ENCODE measurements around the gene ATG4A. TPM values are rescaled to one million over a fixed set of nuclear protein-coding genes. Genes with fewer than 3 reads are reported as not detected.

ATG4A gene
- total and polyA plus RNA-seq, 7 experiments from 2014 or later = 6.7 to 16.4 (median 8.7) TPM

GRCh38 chrX:108199041-108199440 is 107.5 kb downstream of the ATG4A start:
- Histone ChIP-seq H3K9me3 (ENCODE audit: control insufficient read depth in 2 of 3, low read length in 3 of 3) (no peaks in the 10 kb centered on the region), H3K36me3 (ENCODE audit: control insufficient read depth in 2 of 3, insufficient read depth in 3 of 3, low read length in 3 of 3) (no peaks in the 10 kb centered on the region), H3K27ac (ENCODE audit: low read depth, low read length) (no peak overlapping the region), H3K4me3 (ENCODE audit: low read length) (no peak overlapping the region), H3K27me3 (ENCODE audit: control insufficient read depth in 2 of 2, insufficient read depth in 2 of 2, low read length in 2 of 2) (no peaks in the 10 kb centered on the region), H3K4me1 (ENCODE audit: control insufficient read depth in 2 of 2, insufficient read depth in 2 of 2, low read length in 2 of 2) (no peaks in the 10 kb centered on the region)
- Mint-ChIP-seq H3K4me1 (no peaks in the 10 kb centered on the region), H3K27me3 (peaks cover 0 to 13% (median 7%) of the 10 kb centered on the region in 5 donors), H3K9me3 (no peaks in the 10 kb centered on the region), H3K4me3 (no peak overlapping the region), H3K36me3 (no peaks in the 10 kb centered on the region), H3K27ac (no peak overlapping the region)
- CTCF ChIA-PET = no interaction called here
- intact Hi-C loops (cut with micrococcal nuclease) = no loop called here
- no peak for ATAC-seq
- DNase-seq = no peak
- POLR2A ChIA-PET = no interaction called here

- H3K4me1 Mint-ChIP-seq = no peaks in the 10 kb centered on the region
Measured at GRCh38 chrX:108199691-108200090, 108.1 kb downstream of the ATG4A start.

GRCh38 chrX:108203540-108203939 is 112.0 kb downstream of the ATG4A start:
- Mint-ChIP-seq H3K27me3 (peaks cover 0 to 19% (median 13%) of the 10 kb centered on the region in 5 donors), H3K9me3 (no peaks in the 10 kb centered on the region), H3K4me1 (no peaks in the 10 kb centered on the region), H3K4me3 (no peak overlapping the region), H3K27ac (no peak overlapping the region), H3K36me3 (no peaks in the 10 kb centered on the region)
- H3K27ac ChIP-seq (ENCODE audit: low read depth, low read length) = no peak overlapping the region
- no peaks in the 10 kb centered on the region for H3K36me3 ChIP-seq (ENCODE audit: control insufficient read depth in 2 of 3, insufficient read depth in 3 of 3, low read length in 3 of 3)
- H3K27me3 ChIP-seq (ENCODE audit: control insufficient read depth in 2 of 2, insufficient read depth in 2 of 2, low read length in 2 of 2) = no peaks in the 10 kb centered on the region
- H3K4me1 ChIP-seq (ENCODE audit: control insufficient read depth in 2 of 2, insufficient read depth in 2 of 2, low read length in 2 of 2) = no peaks in the 10 kb centered on the region
- no peak overlapping the region for H3K4me3 ChIP-seq (ENCODE audit: low read length)
- CTCF ChIA-PET = no interaction called here
- intact Hi-C loops (cut with micrococcal nuclease) = no loop called here
- no peak for DNase-seq
- no peaks in the 10 kb centered on the region for H3K9me3 ChIP-seq (ENCODE audit: control insufficient read depth in 2 of 3, low read length in 3 of 3)
- POLR2A ChIA-PET = no interaction called here
- ATAC-seq = no peak

More at GRCh38 chrX:108199691-108200090, 108.1 kb downstream of the ATG4A start:
- H3K27ac Mint-ChIP-seq = no peak overlapping the region
- Histone ChIP-seq H3K4me3 (ENCODE audit: low read length) (no peak overlapping the region), H3K36me3 (ENCODE audit: control insufficient read depth in 2 of 3, insufficient read depth in 3 of 3, low read length in 3 of 3) (no peaks in the 10 kb centered on the region), H3K4me1 (ENCODE audit: control insufficient read depth in 2 of 2, insufficient read depth in 2 of 2, low read length in 2 of 2) (no peaks in the 10 kb centered on the region), H3K27ac (ENCODE audit: low read depth, low read length) (no peak overlapping the region), H3K27me3 (ENCODE audit: control insufficient read depth in 2 of 2, insufficient read depth in 2 of 2, low read length in 2 of 2) (no peaks in the 10 kb centered on the region), H3K9me3 (ENCODE audit: control insufficient read depth in 2 of 3, low read length in 3 of 3) (no peaks in the 10 kb centered on the region)
- ChIA-PET POLR2A (no interaction called here), CTCF (no interaction called here)
- DNase-seq = no peak
- H3K27me3 Mint-ChIP-seq = peaks cover 0 to 13% (median 8%) of the 10 kb centered on the region in 5 donors
- intact Hi-C loops (cut with micrococcal nuclease) = no loop called here
- no peak overlapping the region for H3K4me3 Mint-ChIP-seq
- ATAC-seq = no peak
- no peaks in the 10 kb centered on the region for H3K36me3 Mint-ChIP-seq
- no peaks in the 10 kb centered on the region for H3K9me3 Mint-ChIP-seq

Other genes with a start within 250 kb of the ATG4A start
- gene TEX13B, start 109.4 kb upstream of the ATG4A start, total RNA-seq = not detected
- not detected for gene TEX13B, start 109.4 kb upstream of the ATG4A start, polyA plus RNA-seq
- 10 to 100 TPM in 4 of 5 experiments, 1 to 10 TPM in 1; 7.8 to 50.2 (median 32.7) TPM for gene VSIG1, start 46.7 kb upstream of the ATG4A start, total RNA-seq
- gene VSIG1, start 46.7 kb upstream of the ATG4A start, polyA plus RNA-seq = 10 to 100 TPM; 13.0 to 18.1 TPM
- gene PSMD10, start 236 bp upstream of the ATG4A start, total RNA-seq = 10 to 100 TPM; 17.6 to 36.8 (median 22.1) TPM
- 10 to 100 TPM; 54.8 to 65.6 TPM for gene PSMD10, start 236 bp upstream of the ATG4A start, polyA plus RNA-seq